Activated CD4-positive, alpha-beta T cell treated with anti-CD3 and anti-CD28 coated beads for 1 hour (primary cell): ENCODE results near the gene C22orf15.

Experiments used
- DNase-seq: peaks from one replicate; pipeline ENCODE4 v3.0.0-alpha.2; 2020

C22orf15 gene

GRCh38 chr22:23774114-23774921 lies 11.5 kb downstream of the C22orf15 start:
- no peak for DNase-seq

- no peak for DNase-seq
These were observed 12.2 kb downstream of the C22orf15 start for GRCh38 chr22:23774922-23775436.

DNA sequence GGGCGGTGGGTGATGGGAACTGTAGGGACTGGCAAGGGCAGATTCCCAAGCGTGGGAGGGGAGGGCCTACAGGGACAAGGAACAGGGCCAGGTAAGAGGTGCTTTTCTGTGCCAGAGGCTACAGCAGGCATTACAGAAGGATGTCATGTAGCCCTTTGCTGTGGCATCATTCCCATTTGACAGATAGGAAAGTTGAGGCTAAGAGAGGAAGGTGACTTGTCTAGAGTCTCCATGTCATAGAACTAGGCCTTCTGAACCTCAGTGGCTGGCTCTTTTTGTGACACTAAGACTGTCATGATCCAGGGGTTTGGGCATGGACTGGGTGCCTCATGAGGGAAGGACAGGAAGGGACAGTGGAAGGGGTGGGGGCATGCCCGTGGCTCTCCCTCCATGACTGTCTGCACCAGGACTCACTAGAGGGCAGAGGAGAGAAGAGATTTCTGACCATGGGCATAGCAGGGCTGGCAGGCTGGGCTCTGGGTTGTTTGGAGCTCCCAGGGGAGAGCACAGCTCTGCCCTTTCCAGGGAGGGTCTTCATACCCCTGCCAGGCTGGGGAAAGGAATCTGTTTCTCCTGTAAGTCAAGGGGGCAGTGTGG lies 13.1 kb downstream of the C22orf15 start:
- DNase-seq: no peak

DNA sequence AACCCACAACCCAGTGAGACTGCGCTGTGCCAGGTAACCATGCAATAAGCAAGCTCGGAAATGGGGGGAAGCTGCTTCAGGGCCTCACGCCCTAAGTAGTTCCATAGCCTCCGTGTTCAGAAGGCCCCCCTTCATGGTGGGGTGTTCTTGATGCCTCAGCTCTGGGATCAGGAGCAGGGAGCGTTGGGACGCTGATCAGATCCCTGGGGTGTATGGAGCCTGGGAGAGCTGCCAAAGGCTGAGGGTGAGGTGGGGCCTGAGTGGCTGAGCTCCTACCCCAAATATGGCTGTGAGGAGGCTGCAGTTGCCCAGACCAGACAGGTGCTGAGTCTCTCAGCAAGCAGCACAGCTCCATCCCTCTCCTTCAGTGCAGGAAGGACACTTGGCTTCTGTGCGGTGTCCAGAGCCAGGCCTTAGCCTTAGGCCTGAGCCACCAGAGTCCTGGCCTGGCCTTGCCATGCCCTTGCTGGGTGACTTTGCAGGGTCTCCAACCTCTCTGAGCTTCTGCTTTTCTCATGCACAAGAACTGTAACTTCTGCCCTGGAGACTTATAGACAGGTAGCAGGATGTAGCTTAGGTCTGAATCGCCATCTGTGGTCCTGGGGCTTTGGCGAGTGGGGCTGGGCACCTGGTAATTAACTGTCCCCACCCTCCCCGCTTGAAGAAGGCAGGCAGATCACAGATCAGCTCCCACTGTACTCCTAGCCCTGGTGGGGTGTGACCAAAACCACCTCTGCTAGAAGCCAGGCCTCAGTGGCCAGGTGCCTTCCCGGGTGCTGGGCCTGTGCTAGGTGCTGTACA lies 15.2 kb downstream of the C22orf15 start:
- no peak for DNase-seq

GRCh38 chr22:23778577-23778900 lies 15.7 kb downstream of the C22orf15 start:
- no peak for DNase-seq

DNA sequence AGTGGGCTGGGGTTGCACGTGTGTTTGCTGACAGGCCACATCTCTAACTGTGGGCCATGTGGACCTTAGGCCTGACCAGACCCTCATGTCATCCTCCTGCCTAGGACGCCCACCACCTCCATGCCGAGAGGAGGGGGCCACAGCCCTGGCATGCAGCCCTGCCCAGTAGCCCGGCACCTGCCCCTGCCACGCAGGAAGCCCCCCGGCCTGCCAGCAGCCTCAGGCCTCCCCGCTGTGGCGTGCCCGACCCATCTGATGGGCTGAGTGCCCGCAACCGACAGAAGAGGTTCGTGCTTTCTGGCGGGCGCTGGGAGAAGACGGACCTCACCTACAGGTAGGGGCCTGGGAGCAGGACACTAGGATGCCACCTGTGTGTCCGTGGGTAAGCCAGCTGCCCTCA lies 16.3 kb downstream of the C22orf15 start:
- DNase-seq: no peak

GRCh38 chr22:23779731-23780130 lies 16.9 kb downstream of the C22orf15 start:
- no peak for DNase-seq

GRCh38 chr22:23780146-23780748 lies 17.5 kb downstream of the C22orf15 start:
- DNase-seq: no peak

- DNase-seq: no peak
These were observed 18.3 kb downstream of the C22orf15 start for GRCh38 chr22:23781065-23781464.

DNA sequence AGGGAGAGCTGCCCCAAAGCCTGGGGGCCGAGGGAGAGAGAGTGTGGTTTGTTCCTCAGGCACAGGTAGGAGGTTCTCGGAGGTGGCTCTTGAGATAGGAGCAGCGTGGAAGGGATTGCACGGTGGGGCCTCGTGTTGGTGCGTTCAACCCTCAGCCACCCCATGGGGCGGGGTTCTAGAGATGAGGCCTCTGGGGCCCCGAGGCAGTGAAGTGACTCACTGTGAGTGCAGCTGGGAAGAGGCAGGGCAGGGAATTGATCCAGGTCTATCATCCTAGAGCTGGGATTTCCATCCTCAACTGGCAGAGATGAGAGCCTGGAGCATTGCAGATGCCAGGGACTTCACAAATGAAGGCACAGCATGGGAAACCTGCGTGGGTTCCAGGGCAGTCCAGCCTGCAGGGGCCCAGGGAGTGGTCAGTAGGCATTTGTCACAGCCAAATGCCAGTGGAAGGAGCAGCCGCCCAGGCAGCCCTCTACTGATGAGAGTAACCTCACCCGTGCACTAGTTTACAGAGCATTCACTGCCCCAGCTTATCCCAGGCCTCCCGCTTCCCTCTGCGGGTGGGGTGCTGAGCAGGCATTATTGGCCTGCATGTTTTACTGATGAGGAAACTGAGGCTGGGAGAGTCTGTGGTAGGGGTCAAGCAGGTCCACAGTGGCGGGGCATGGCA lies 18.9 kb downstream of the C22orf15 start:
- DNase-seq: no peak

DNA sequence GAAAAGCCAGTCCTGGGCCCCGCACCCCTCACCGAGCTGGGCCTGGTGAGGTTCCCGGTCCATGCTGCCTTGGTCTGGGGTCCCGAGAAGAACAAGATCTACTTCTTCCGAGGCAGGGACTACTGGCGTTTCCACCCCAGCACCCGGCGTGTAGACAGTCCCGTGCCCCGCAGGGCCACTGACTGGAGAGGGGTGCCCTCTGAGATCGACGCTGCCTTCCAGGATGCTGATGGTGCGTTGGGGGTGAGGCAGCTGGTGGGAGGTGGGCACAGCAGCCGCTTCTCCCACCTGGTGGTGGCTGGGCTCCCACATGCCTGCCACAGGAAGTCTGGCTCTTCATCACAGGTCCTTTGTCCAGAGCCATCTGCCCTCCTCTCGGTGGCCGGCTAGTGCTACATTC lies 19.5 kb downstream of the C22orf15 start:
- no peak for DNase-seq

- no peak for DNase-seq
These were observed 19.9 kb downstream of the C22orf15 start for GRCh38 chr22:23782703-23783102.

GRCh38 chr22:23783265-23784150 lies 20.7 kb downstream of the C22orf15 start:
- DNase-seq: no peak

- no peak for DNase-seq
These were observed 21.5 kb downstream of the C22orf15 start for GRCh38 chr22:23784215-23784732.

DNA sequence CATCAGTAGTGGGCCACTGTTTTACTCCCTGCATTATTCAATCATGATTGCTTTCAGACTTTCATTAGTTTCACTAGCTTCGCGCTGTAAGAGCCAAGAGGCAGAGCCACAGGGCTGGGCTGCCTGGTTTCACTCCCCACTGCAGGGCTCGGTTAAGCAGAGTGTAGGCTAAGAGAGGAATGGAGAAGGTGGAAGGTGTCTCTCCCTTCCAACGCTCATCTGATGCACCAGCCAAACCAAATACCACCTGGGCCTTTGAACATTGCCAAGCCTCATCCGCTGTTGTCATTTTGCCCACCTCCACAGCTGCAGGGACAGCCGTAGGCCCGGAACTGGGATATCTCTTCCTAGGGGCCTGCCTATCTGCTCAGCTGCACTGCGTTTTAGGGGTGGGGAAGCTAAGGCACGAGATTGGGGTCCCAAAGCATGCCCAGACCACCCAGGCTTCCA lies 23.5 kb downstream of the C22orf15 start:
- DNase-seq: no peak

- peak; percentile 87 for DNase-seq
These were observed 24.2 kb downstream of the C22orf15 start, which contains the start of gene SMARCB1 for GRCh38 chr22:23786752-23787599. Gene SMARCB1, plus strand, starts transcription at chr22:23786966. Its CDS starts 204 bp downstream, at chr22:23787170.

- no peak for DNase-seq
These were observed 24.8 kb downstream of the C22orf15 start for GRCh38 chr22:23787600-23787896.

DNA sequence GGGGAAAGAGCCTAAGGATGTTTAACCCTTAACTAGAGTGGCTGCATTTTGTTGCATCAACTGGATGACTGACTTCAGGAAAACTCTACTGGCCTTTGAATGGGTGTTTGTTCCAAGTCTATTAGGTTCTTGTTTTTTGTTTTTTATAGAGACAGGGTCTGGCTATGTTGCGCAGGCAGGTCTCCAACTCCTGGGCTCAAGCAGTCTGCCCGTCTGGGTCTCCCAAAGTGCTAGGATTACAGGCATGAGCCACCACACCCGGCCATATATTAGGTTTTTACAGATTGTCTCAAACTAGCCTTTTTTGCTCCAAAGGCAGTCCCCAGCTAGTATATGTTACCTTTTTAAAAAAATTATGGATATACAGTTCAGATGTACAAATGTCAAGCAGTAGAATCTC lies 25.1 kb downstream of the C22orf15 start:
- DNase-seq: no peak

- no peak for DNase-seq
These were observed 26.3 kb downstream of the C22orf15 start for GRCh38 chr22:23789121-23789520.

GRCh38 chr22:23789638-23790037 lies 26.8 kb downstream of the C22orf15 start:
- DNase-seq: no peak
